H1 (cell line): ENCODE results near the gene TIGD6. TPM values are rescaled to one million over a fixed set of nuclear protein-coding genes. Genes with fewer than 3 reads are reported as not detected.

Source experiments
- CTCF ChIA-PET: fragments of 300-600 bp; sonication (Branson Sonifier 250); formaldehyde crosslinking; loops from one replicate; lab custom pipeline; 2021; ENCODE audit not compliant: partially characterized antibody; lab: Charles Lee
- POLR2A ChIA-PET: fragments of 300-600 bp; sonication (Branson Sonifier 250); formaldehyde crosslinking; loops from one replicate; lab custom pipeline; 2021; ENCODE audit warnings: inconsistent platforms; ENCODE audit not compliant: partially characterized antibody; lab: Charles Lee
- DNase-seq, 2 experiments: peaks; one replicate each; pipeline versions ENCODE4 v3.0.0 to v3.0.0-alpha.2; 2010 to 2022; ENCODE audit warnings: low spot score in 2 of 2, low read depth in 1 of 2, mixed read lengths in 1 of 2
- FAIRE-seq: peaks from 2 replicates; lab custom pipeline; 2011; peaks lifted over from hg19 to GRCh38; lab: Jason Lieb, UNC
- H2AFZ ChIP-seq: 2 replicates; pipeline ENCODE4 v1.8.1; 2012; ENCODE audit warnings: low read length, inconsistent platforms
- H2AK5ac ChIP-seq: 2 replicates; pipeline ENCODE4 v1.6.1; 2013; ENCODE audit warnings: low read depth, low read length
- H2BK120ac ChIP-seq: replicated peaks from 2 replicates; pipeline ENCODE3; 2013; ENCODE audit warnings: low read depth, low read length, inconsistent platforms
- H2BK12ac ChIP-seq: 2 replicates; pipeline ENCODE4 v1.6.1; 2013; ENCODE audit warnings: low read depth, low read length
- H2BK15ac ChIP-seq: 2 replicates; pipeline ENCODE4 v1.6.1; 2013; ENCODE audit warnings: low read length
- H2BK20ac ChIP-seq: 2 replicates; pipeline ENCODE4 v1.6.1; 2013; ENCODE audit warnings: low read length
- H2BK5ac ChIP-seq: 2 replicates; pipeline ENCODE4 v1.6.1; 2013; ENCODE audit warnings: low read depth, low read length
- H3K14ac ChIP-seq: 2 replicates; pipeline ENCODE4 v1.6.1; 2013; ENCODE audit warnings: inconsistent platforms; ENCODE audit not compliant: insufficient read length
- H3K18ac ChIP-seq: 2 replicates; pipeline ENCODE4 v1.6.1; 2013; ENCODE audit warnings: low read length; ENCODE audit errors: extremely low read depth
- H3K23ac ChIP-seq: 2 replicates; pipeline ENCODE4 v1.6.1; 2013; ENCODE audit warnings: inconsistent platforms; ENCODE audit not compliant: insufficient read length
- H3K23me2 ChIP-seq: 2 replicates; pipeline ENCODE4 v1.6.1; 2013; ENCODE audit warnings: low read depth, low read length
- H3K27ac ChIP-seq: 2 replicates; pipeline ENCODE4 v1.6.1; 2011; ENCODE audit warnings: low read depth, low read length, inconsistent platforms
- H3K27me3 ChIP-seq, 4 experiments: replicated peaks in 1 of 4; 1 replicate in 1 of 4; 2 replicates in 3 of 4; pipeline versions ENCODE4 v1.6.1 to v1.8.1; 2011 to 2013; ENCODE audit warnings: low read length in 3 of 4, mild to moderate bottlenecking in 3 of 4, inconsistent platforms in 2 of 4, mixed read lengths in 2 of 4, moderate library complexity in 1 of 4; ENCODE audit not compliant: control insufficient read depth in 3 of 4, insufficient read depth in 3 of 4; ENCODE audit errors: extremely low read depth in 1 of 4
- H3K36me3 ChIP-seq, 4 experiments: 2 replicates each; pipeline versions ENCODE4 v1.6.1 to v1.8.1; 2011 to 2013; ENCODE audit warnings: mild to moderate bottlenecking in 4 of 4, low read length in 3 of 4, moderate library complexity in 2 of 4, control low read depth in 1 of 4, inconsistent platforms in 1 of 4; ENCODE audit not compliant: insufficient read depth in 4 of 4, control insufficient read depth in 2 of 4
- H3K4ac ChIP-seq: replicated peaks from 2 replicates; pipeline ENCODE3; 2013; ENCODE audit warnings: low read length, low read depth, mixed read lengths, inconsistent platforms; ENCODE audit not compliant: insufficient read length
- H3K4me1 ChIP-seq, 4 experiments: replicated peaks in 1 of 4; 1 replicate in 1 of 4; 2 replicates in 3 of 4; pipeline versions ENCODE4 v1.6.1 to v1.8.1; 2011 to 2013; ENCODE audit warnings: low read length in 3 of 4, inconsistent platforms in 2 of 4, mixed read lengths in 1 of 4; ENCODE audit not compliant: insufficient read depth in 4 of 4, control insufficient read depth in 3 of 4
- H3K4me2 ChIP-seq, 2 experiments: 2 replicates each; pipeline versions ENCODE4 v1.6.1 to v1.8.1; 2011 to 2013; ENCODE audit warnings: low read depth in 2 of 2, low read length in 2 of 2, control low read depth in 1 of 2, inconsistent platforms in 1 of 2, mild to moderate bottlenecking in 1 of 2; ENCODE audit not compliant: insufficient read depth in 1 of 2
- H3K4me3 ChIP-seq, 4 experiments: fragments of 200-600, 300-600 bp in 1 of 4; sonication (generic), shearing (Covaris generic), sonication (Bioruptor Twin) in 1 of 4; 2 replicates each; pipeline versions ENCODE4 v1.5.1 to v1.8.1; 2011 to 2016; ENCODE audit warnings: low read length in 4 of 4, low read depth in 3 of 4, control low read depth in 2 of 4, inconsistent platforms in 2 of 4, mild to moderate bottlenecking in 2 of 4, mixed read lengths in 1 of 4, moderate library complexity in 1 of 4; ENCODE audit not compliant: insufficient read depth in 2 of 4; ENCODE audit errors: extremely low read depth in 1 of 4
- H3K56ac ChIP-seq: replicated peaks from 2 replicates; pipeline ENCODE3; 2013; ENCODE audit warnings: low read depth, mild to moderate bottlenecking, mixed read lengths, low read length, inconsistent platforms; ENCODE audit not compliant: insufficient read length
- H3K79me1 ChIP-seq: 2 replicates; pipeline ENCODE4 v1.6.1; 2013; ENCODE audit warnings: low read depth, low read length, control low read depth
- H3K79me2 ChIP-seq, 2 experiments: 2 replicates each; pipeline versions ENCODE4 v1.6.1 to v1.8.1; 2012 to 2013; ENCODE audit warnings: low read length in 2 of 2, mild to moderate bottlenecking in 2 of 2, inconsistent platforms in 1 of 2; ENCODE audit not compliant: insufficient read depth in 2 of 2, control insufficient read depth in 1 of 2
- H3K9ac ChIP-seq, 4 experiments: replicated peaks in 1 of 4; 1 replicate in 1 of 4; 2 replicates in 3 of 4; pipeline versions ENCODE4 v1.6.1 to v1.8.1; 2011 to 2013; ENCODE audit warnings: low read depth in 3 of 4, low read length in 3 of 4, control low read depth in 2 of 4, mild to moderate bottlenecking in 2 of 4, moderate library complexity in 2 of 4, inconsistent platforms in 1 of 4; ENCODE audit errors: extremely low read depth in 1 of 4
- H3K9me3 ChIP-seq, 2 experiments: 2 replicates each; pipeline versions ENCODE4 v1.6.1 to v1.8.1; 2012 to 2013; ENCODE audit warnings: mild to moderate bottlenecking in 2 of 2, moderate library complexity in 2 of 2, control low read depth in 1 of 2, inconsistent platforms in 1 of 2, low read depth in 1 of 2, low read length in 1 of 2, mixed read lengths in 1 of 2; ENCODE audit not compliant: insufficient read depth in 2 of 2
- H4K20me1 ChIP-seq, 2 experiments: replicated peaks in 1 of 2; 2 replicates each; pipeline versions ENCODE3 to v1.8.1; 2011 to 2013; ENCODE audit warnings: inconsistent platforms in 2 of 2, low read length in 2 of 2, mild to moderate bottlenecking in 1 of 2; ENCODE audit not compliant: insufficient read depth in 2 of 2, control insufficient read depth in 1 of 2
- H4K5ac ChIP-seq: 2 replicates; pipeline ENCODE4 v1.6.1; 2013; ENCODE audit warnings: low read length, low read depth, mixed read lengths, inconsistent platforms; ENCODE audit not compliant: insufficient read length
- H4K8ac ChIP-seq: 2 replicates; pipeline ENCODE4 v1.8.0; 2013; ENCODE audit warnings: mild to moderate bottlenecking, moderate library complexity, low read length, inconsistent platforms; ENCODE audit not compliant: insufficient read depth; ENCODE audit errors: extremely low read depth
- H4K91ac ChIP-seq: replicated peaks from 2 replicates; pipeline ENCODE3; 2013; ENCODE audit warnings: low read length, mixed read lengths, inconsistent platforms; ENCODE audit not compliant: insufficient read length
- BCL11A ChIP-seq, 2 experiments: IDR thresholded peaks; one replicate each; pipeline ENCODE4 v1.6.1; 2011; ENCODE audit warnings: low read depth in 2 of 2, low read length in 2 of 2, mild to moderate bottlenecking in 2 of 2
- CEBPB ChIP-seq: IDR thresholded peaks from 2 replicates; pipeline ENCODE4 v1.6.1; 2012; ENCODE audit warnings: low read depth, low read length
- FOSL1 ChIP-seq: IDR thresholded peaks from 2 replicates; pipeline ENCODE4 v1.6.1; 2011; ENCODE audit warnings: mild to moderate bottlenecking, low read depth, low read length, moderate library complexity; ENCODE audit not compliant: insufficient read depth
- GABPA ChIP-seq: IDR thresholded peaks from 2 replicates; pipeline ENCODE4 v1.6.1; 2011; ENCODE audit warnings: mild to moderate bottlenecking, low read length, moderate library complexity, borderline replicate concordance; ENCODE audit not compliant: insufficient read depth
- HDAC2 ChIP-seq, 2 experiments: fragments of 300-600 bp in 1 of 2; sonication (generic) in 1 of 2; IDR thresholded peaks; 2 replicates each; pipeline ENCODE4 v1.6.1; 2011 to 2012; ENCODE audit warnings: low read depth in 2 of 2, low read length in 2 of 2, mild to moderate bottlenecking in 2 of 2, moderate library complexity in 2 of 2, borderline replicate concordance in 1 of 2, inconsistent platforms in 1 of 2
- HDAC6 ChIP-seq: IDR thresholded peaks from one replicate; pipeline ENCODE4 v1.7.1; 2012; ENCODE audit warnings: low read depth, mild to moderate bottlenecking, inconsistent platforms, low read length, moderate library complexity
- KDM1A ChIP-seq: fragments of 200-600, 300-600 bp; sonication (generic); IDR thresholded peaks from 2 replicates; pipeline ENCODE4 v1.7.1; 2016; ENCODE audit warnings: mild to moderate bottlenecking, low read length, borderline replicate concordance
- NANOG ChIP-seq: IDR thresholded peaks from 2 replicates; pipeline ENCODE4 v1.6.1; 2011; ENCODE audit warnings: low read length, low read depth, mild to moderate bottlenecking, inconsistent platforms; ENCODE audit not compliant: insufficient read depth, poor library complexity, severe bottlenecking
- SIN3A ChIP-seq, 2 experiments: IDR thresholded peaks in 1 of 2; conservative IDR thresholded peaks in 1 of 2; 2 replicates each; pipeline ENCODE4 v1.6.1; 2011 to 2012; ENCODE audit warnings: low read length in 2 of 2, improper control_type of control experiment in 1 of 2, low read depth in 1 of 2, mild to moderate bottlenecking in 1 of 2
- SP2 ChIP-seq: IDR thresholded peaks from 2 replicates; pipeline ENCODE4 v1.6.1; 2012; ENCODE audit warnings: mild to moderate bottlenecking, low read length, inconsistent platforms
- SUZ12 ChIP-seq: fragments of 200-600 bp; sonication (generic); IDR thresholded peaks from 2 replicates; pipeline ENCODE4 v1.6.1; 2012; ENCODE audit warnings: mild to moderate bottlenecking, inconsistent platforms, low read length, moderate library complexity, mixed read lengths
- ZNF274 ChIP-seq: IDR thresholded peaks from 2 replicates; pipeline ENCODE4 v1.7.0; 2012; ENCODE audit warnings: low read length, borderline replicate concordance; ENCODE audit errors: extremely low read depth
- WGBS, 2 experiments: shearing (Covaris generic) in 1 of 2; methylation state at CpG; one replicate each; pipeline versions ENCODE4 v1.1.6 to v1.1.7; 2013 to 2015; ENCODE audit warnings: low lambda C conversion rate in 2 of 2, mixed read lengths in 2 of 2, inconsistent platforms in 1 of 2, low coverage in 1 of 2, missing lambda C conversion rate in 1 of 2; ENCODE audit not compliant: insufficient replicate concordance in 2 of 2, insufficient coverage in 1 of 2, insufficient read length in 1 of 2; ENCODE audit errors: extremely low coverage in 1 of 2, missing lambda C conversion rate in 1 of 2; 5-methylcytosine and 5-hydroxymethylcytosine counted together
- polyA plus RNA-seq, 7 experiments: library from polyadenylated mRNA; depleted of rRNA in 3 of 7; stranded (reverse) in 5 of 7; unstranded in 2 of 7; fragments of >200 nt in 5 of 7; fragments of 200-250 nt in 2 of 7; gene quantifications; 1 replicate in 5 of 7; 2 replicates in 1 of 7; 4 replicates in 1 of 7; pipeline versions ENCODE4 v1.2.1 to v1.2.3, GENCODE V29; 2011 to 2013; ENCODE audit warnings: missing spikeins in 2 of 7, mixed read lengths in 2 of 7
- total RNA-seq: library from RNA; stranded (reverse); fragmentation: NEBNext Ultra II Directional; extraction: Animal tissue kit (Norgen Biotek cat#: 25700); gene quantifications from 2 replicates; pipeline ENCODE4 v1.2.1, GENCODE V29; 2021

The TIGD6 gene
- total and polyA plus RNA-seq, 2 of the 8 experiments (the other 6 are each of a cell fraction or from before 2014, with no cell fraction given), result 1.3 to 2.4 TPM

DNA sequence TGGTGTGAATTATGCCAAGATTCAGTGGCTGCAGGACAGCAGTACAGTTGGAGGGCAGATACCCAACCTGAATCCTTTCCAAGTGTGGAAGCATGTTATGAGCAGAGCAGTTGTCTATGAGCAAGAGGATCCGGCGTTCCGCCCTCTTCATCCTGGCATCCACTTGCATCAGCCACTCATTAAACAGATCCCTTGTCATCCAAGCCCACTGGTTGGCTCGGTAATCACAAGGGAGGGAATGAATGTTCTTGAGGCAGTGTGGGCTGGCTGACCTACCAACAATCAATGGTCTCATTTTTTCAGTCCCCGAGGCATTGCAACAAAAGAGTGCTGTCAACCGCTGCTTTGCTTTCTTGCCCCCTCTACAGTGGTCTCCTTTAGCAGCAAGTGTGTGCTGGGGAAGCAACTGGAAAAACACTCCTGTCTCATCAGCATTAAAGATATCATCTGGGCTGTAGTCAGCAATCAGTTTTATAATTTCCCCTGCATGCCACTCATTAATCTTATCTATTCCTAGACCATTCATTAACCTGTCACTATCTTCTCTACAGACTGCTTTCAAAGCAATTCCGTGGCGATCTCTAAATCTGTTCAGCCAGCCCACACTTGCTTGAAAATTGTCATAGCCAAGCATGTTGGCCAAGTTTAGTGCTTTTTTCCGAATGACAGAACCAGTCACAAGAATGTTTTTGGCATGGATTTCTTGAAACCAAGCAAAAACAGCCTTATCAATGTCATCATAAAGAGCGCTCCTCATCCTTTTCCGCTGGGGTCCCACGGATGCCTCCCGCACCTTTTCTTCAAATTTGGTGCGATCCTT lies 4.9 kb downstream of the TIGD6 start:
- Histone ChIP-seq H2BK15ac (no peak overlapping the region), H2AFZ (no peak overlapping the region), H2AK5ac (no peak overlapping the region), H4K91ac (no peak overlapping the region), H3K36me3 (no peaks in the 10 kb centered on the region; a peak in 1 of 8 replicates), H4K5ac (no peak overlapping the region), H4K20me1 (no peaks in the 10 kb centered on the region), H2BK5ac (no peak overlapping the region), H2BK20ac (no peak overlapping the region), H3K9me3 (no peaks in the 10 kb centered on the region), H3K79me2 (no peaks in the 10 kb centered on the region), H3K4me3 (no peak overlapping the region), H3K27ac (no peak overlapping the region), H3K56ac (no peak overlapping the region), H2BK12ac (no peak overlapping the region), H3K4me1 (peaks cover 0 to 4% (median 2%) of the 10 kb centered on the region in 4 experiments; a peak in 3 of 7 replicates), H2BK120ac (no peak overlapping the region), H3K4me2 (no peak overlapping the region), H3K23me2 (peaks cover 4% of the 10 kb centered on the region), H3K79me1 (no peaks in the 10 kb centered on the region), H4K8ac (no peak overlapping the region), H3K4ac (no peak overlapping the region), H3K14ac (no peak overlapping the region), H3K18ac (no peak overlapping the region), H3K9ac (no peak overlapping the region), H3K27me3 (no peaks in the 10 kb centered on the region), H3K23ac (no peak overlapping the region)
- POLR2A ChIA-PET, result no interaction called here
- 87% methylated on average over 14 of the region's 14 CpGs; no CpG with 5 or more reads in 1 of the 2 experiments for WGBS, 2 experiments
- CTCF ChIA-PET, result interaction anchor here (0.9 to 6.1 kb wide), 5 partner anchors 11 to 161 kb away, joined by 3 to 172 read pairs (median 7); no protein-coding TSS in a partner anchor
- no peak for FAIRE-seq
- no peak for DNase-seq
- TF ChIP-seq HDAC2 (IDR thresholded peaks at IDR 0.05; ENCODE audit: borderline replicate concordance in 1 of 2, low read depth in 2 of 2, low read length in 2 of 2) (no peak), CEBPB (no peak), BCL11A (IDR thresholded peaks at IDR 0.05; ENCODE audit: low read depth in 2 of 2, low read length in 2 of 2) (no peak), GABPA (no peak), NANOG (no peak), KDM1A (no peak), ZNF274 (no peak), HDAC6 (no peak), SIN3A (conservative IDR thresholded peaks at IDR 0.05 in 1 of 2, IDR thresholded peaks at IDR 0.05 in 1 of 2; ENCODE audit: low read depth in 1 of 2, low read length in 2 of 2) (no peak), SUZ12 (no peak), FOSL1 (no peak), SP2 (no peak)
